Chondrocyte (in vitro differentiated cells): ENCODE measurements around the gene ADARB2. TPM values are rescaled to one million over a fixed set of nuclear protein-coding genes. Genes with fewer than 3 reads are reported as not detected.

Experiments used
- DNase-seq: peaks from one replicate; pipeline ENCODE4 v3.0.0; 2021; ENCODE audit warnings: mixed read lengths, low spot score
- H3K27ac Mint-ChIP-seq: one replicate; pipeline ENCODE4 v1.8.0; 2021; ENCODE audit warnings: mild to moderate bottlenecking, moderate library complexity, mixed read lengths; ENCODE audit not compliant: unreplicated experiment
- H3K27me3 Mint-ChIP-seq: 2 replicates; pipeline ENCODE4 v1.8.0; 2021; ENCODE audit warnings: low read depth, mixed read lengths
- H3K36me3 Mint-ChIP-seq: 2 replicates; pipeline ENCODE4 v1.8.0; 2021; ENCODE audit warnings: low read depth, mixed read lengths
- H3K4me1 Mint-ChIP-seq: 2 replicates; pipeline ENCODE4 v1.8.0; 2021; ENCODE audit warnings: low read depth, mild to moderate bottlenecking, mixed read lengths
- H3K4me3 Mint-ChIP-seq: one replicate; pipeline ENCODE4 v1.8.0; 2021; ENCODE audit warnings: mild to moderate bottlenecking, moderate library complexity, mixed read lengths; ENCODE audit not compliant: unreplicated experiment
- H3K9me3 Mint-ChIP-seq: 2 replicates; pipeline ENCODE4 v1.8.0; 2021; ENCODE audit warnings: low read depth, mixed read lengths
- CTCF ChIP-seq: fragments of 200-600 bp; sonication (generic); IDR thresholded peaks from 2 replicates; pipeline ENCODE4 v1.5.0; 2021; ENCODE audit warnings: antibody characterized with exemption, mild to moderate bottlenecking, moderate library complexity
- total RNA-seq: library from RNA; stranded (reverse); gene quantifications from 3 replicates; pipeline ENCODE4 v1.2.1, GENCODE V29; 2021

ADARB2 gene
- total RNA-seq, 1 donor from 2014 or later: 3.3 TPM

GRCh38 chr10:1133495-1134045 is 603.8 kb downstream of the ADARB2 start:
- H3K4me1 Mint-ChIP-seq: no peaks in the 10 kb centered on the region
- no peak overlapping the region for H3K4me3 Mint-ChIP-seq
- H3K9me3 Mint-ChIP-seq: peaks cover 8% of the 10 kb centered on the region
- TF ChIP-seq CTCF: no peak
- peaks cover 30% of the 10 kb centered on the region for H3K36me3 Mint-ChIP-seq
- H3K27me3 Mint-ChIP-seq: no peaks in the 10 kb centered on the region
- DNase-seq: no peak
- no peak overlapping the region for H3K27ac Mint-ChIP-seq

GRCh38 chr10:1132584-1132983 is 604.7 kb downstream of the ADARB2 start:
- Mint-ChIP-seq H3K27me3 (no peaks in the 10 kb centered on the region), H3K9me3 (peaks cover 3% of the 10 kb centered on the region), H3K27ac (no peak overlapping the region), H3K36me3 (peaks cover 28% of the 10 kb centered on the region), H3K4me3 (no peak overlapping the region), H3K4me1 (peaks cover 3% of the 10 kb centered on the region)
- TF ChIP-seq CTCF: no peak
- no peak for DNase-seq

- Mint-ChIP-seq H3K27me3 (no peaks in the 10 kb centered on the region), H3K9me3 (no peaks in the 10 kb centered on the region), H3K27ac (no peak overlapping the region), H3K36me3 (peaks cover 31% of the 10 kb centered on the region), H3K4me3 (no peak overlapping the region), H3K4me1 (peaks cover 3% of the 10 kb centered on the region)
- DNase-seq: no peak
- TF ChIP-seq CTCF: no peak
These were observed 606.1 kb downstream of the ADARB2 start for GRCh38 chr10:1130995-1131790.

GRCh38 chr10:1130226-1130625 is 607.1 kb downstream of the ADARB2 start:
- Mint-ChIP-seq H3K27me3 (no peaks in the 10 kb centered on the region), H3K9me3 (no peaks in the 10 kb centered on the region), H3K27ac (no peak overlapping the region), H3K36me3 (peaks cover 36% of the 10 kb centered on the region), H3K4me3 (no peak overlapping the region), H3K4me1 (peaks cover 3% of the 10 kb centered on the region)
- DNase-seq: no peak
- no peak for TF ChIP-seq CTCF

GRCh38 chr10:1128649-1129048 is 608.7 kb downstream of the ADARB2 start:
- Mint-ChIP-seq H3K27me3 (no peaks in the 10 kb centered on the region), H3K36me3 (peaks cover 45% of the 10 kb centered on the region), H3K4me3 (no peak overlapping the region), H3K4me1 (peaks cover 4% of the 10 kb centered on the region), H3K9me3 (no peaks in the 10 kb centered on the region), H3K27ac (no peak overlapping the region)
- no peak for TF ChIP-seq CTCF
- no peak for DNase-seq
